ENCODE measurements around the gene SLC51B.
"Not testable (repeated sequence)": the region's sequence is repeated elsewhere in the genome, so short reads cannot be mapped to it uniquely, and the experiment has no call there.

The SLC51B gene

DNA sequence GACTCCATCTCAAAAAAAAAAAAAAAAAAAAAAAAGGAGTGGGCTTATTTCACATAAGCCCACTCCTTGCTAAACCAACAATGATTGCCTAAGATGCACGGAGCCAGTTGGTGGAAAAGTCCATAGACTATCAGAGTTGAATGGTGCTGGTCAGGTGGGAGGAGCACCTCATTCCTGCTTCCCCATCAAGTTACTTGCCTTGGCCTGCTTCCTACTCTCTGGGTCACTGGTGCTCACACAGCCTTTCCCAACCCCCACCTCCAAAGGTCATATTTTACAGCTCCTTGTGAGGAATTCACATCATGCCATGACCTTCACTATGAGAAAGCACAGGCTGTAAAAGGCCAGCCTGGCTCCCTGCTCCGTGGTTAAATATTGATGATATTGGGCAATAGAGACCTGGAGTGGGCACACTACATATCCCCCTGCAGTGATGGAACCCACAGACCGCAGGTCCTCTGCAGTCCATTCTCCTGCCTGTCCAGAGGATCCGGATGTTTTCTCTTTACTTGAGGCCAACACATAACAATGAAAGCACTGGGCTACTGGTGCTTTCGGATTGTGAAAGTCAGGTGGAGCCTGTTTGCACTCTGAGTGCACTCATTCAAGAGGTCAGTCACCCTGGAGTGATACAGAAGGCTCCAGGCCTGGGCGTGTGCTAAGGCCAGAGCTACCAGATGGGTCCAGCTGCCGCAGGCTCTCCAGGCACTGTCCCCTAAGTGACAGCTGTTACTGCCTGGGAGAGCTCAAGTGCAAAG, at the start of gene SLC51B:
SLC51B (plus strand) TSS at position 664 of the 758 bp plus-strand sequence. CDS start 4,618 bp downstream, outside the sequence.
- no peaks in the 10 kb centered on the region for H3K36me3 ChIP-seq (ENCODE audit: control insufficient read depth, insufficient read depth, low read length)
- no peak within 1 kb of the TSS for H3K9ac ChIP-seq (ENCODE audit: low read length)
- no peaks in the 10 kb centered on the region for H3K27me3 ChIP-seq (ENCODE audit: control insufficient read depth, insufficient read depth, low read length)
- H3K4me3 ChIP-seq (ENCODE audit: low read length) = peak within 1 kb of the TSS; percentile 10
- no peak within 1 kb of the TSS for H3K27ac ChIP-seq (ENCODE audit: low read depth, low read length)
- no peaks in the 10 kb centered on the region for H3K4me1 ChIP-seq (ENCODE audit: control insufficient read depth, insufficient read depth, low read length)

DNA sequence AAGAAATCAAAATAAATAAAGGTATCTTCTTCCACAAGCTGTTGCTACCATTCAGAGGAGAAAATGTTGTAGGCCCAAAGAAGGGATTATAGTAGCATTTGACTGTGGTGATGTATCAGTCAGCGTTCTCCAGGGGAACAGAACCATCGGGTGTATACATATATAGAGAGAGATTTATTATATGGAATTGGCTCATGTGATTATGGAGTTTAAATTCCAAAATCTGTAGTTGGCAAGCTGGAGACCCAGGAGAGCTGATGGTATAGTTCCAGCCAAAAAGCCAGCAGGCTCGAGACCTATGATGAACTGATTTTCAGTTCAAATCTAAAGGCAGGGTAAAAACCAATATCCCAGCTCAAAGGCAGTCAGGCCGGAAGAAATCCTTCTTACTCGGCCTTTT, 48.1 kb upstream of the SLC51B start:
- H3K4me3 ChIP-seq (ENCODE audit: low read length) = no peak overlapping the region
- no peak overlapping the region for H3K9ac ChIP-seq (ENCODE audit: low read length)
- H3K4me1 ChIP-seq (ENCODE audit: control insufficient read depth, insufficient read depth, low read length) = no peaks in the 10 kb centered on the region
- no peak overlapping the region for H3K27ac ChIP-seq (ENCODE audit: low read depth, low read length)
- H3K36me3 ChIP-seq (ENCODE audit: control insufficient read depth, insufficient read depth, low read length) = no peaks in the 10 kb centered on the region
- H3K27me3 ChIP-seq (ENCODE audit: control insufficient read depth, insufficient read depth, low read length) = no peaks in the 10 kb centered on the region

DNA sequence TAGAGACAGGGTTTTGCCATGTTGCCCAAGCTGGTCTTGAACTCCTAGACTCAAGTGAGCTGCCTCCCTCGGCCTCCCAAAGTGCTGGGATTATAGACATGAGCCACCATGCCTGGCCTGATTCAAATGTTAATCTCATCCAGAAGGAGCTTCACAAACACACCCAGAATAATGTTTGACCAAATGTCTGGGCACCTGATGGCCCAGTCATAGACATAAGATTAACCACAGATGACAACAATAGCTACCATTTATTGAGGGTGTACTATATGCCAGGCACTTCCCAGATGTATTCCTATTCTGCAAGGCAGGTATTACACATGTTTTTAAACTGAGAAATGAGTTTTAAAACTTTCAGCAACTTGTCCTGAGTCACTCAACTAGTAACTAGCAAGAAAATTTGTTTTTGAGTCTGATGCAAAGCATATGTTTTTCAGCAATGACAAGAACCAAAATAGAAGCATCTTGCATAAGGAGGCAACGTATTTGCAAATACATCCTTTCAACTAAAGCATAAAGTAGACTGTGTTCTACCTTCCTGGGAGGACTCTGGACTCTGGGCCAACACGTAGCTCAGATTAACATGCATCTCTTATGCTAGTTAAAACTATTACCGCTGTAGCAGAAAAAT, 47.3 kb upstream of the SLC51B start:
- Histone ChIP-seq H3K9ac (ENCODE audit: low read length) (no peak overlapping the region), H3K4me1 (ENCODE audit: control insufficient read depth, insufficient read depth, low read length) (no peaks in the 10 kb centered on the region), H3K27ac (ENCODE audit: low read depth, low read length) (no peak overlapping the region), H3K4me3 (ENCODE audit: low read length) (no peak overlapping the region), H3K36me3 (ENCODE audit: control insufficient read depth, insufficient read depth, low read length) (no peaks in the 10 kb centered on the region), H3K27me3 (ENCODE audit: control insufficient read depth, insufficient read depth, low read length) (no peaks in the 10 kb centered on the region)

DNA sequence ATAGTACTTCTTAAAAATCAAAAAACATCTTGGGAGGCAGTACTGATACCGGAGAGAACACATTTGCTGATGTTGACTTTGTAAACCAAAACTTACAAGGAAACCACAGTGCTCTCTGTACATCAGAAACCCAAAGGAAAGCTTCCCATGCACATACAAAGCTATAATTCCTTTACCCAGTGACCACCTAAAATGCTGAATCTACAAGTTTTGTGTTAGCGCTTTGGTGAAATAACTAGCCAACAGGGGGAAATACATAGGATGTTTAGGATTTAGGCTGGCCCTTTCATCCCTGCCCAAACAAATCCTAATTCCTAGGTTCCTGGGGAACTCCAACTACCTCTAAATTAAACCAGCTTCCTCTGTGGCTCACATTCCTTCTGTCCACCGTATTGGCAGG, 40.2 kb upstream of the SLC51B start:
- no peaks in the 10 kb centered on the region for H3K36me3 ChIP-seq (ENCODE audit: control insufficient read depth, insufficient read depth, low read length)
- no peaks in the 10 kb centered on the region for H3K4me1 ChIP-seq (ENCODE audit: control insufficient read depth, insufficient read depth, low read length)

DNA sequence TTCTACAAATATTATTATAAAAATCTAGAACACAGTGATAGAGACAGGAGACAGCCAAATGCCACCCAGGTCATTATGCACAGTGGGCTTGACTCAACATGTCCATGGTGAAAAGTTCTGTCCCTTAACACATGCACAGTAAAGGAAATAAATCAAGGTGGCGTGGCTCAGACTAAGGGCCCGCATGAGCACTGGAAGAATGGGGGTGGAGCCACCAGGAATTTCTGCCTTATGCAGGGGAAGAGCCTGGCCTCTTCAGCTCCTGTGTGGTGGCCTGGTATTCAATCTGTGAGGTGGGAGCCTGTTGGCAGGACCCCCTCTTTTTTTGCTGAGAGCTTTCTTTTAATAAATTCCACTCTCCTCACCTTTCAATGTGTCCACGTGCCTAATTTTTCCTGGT, 38.3 kb upstream of the SLC51B start:
- H3K36me3 ChIP-seq (ENCODE audit: control insufficient read depth, insufficient read depth, low read length) = no peaks in the 10 kb centered on the region
- H3K4me3 ChIP-seq (ENCODE audit: low read length) = no peak overlapping the region
- H3K27me3 ChIP-seq (ENCODE audit: control insufficient read depth, insufficient read depth, low read length) = no peaks in the 10 kb centered on the region
- no peak overlapping the region for H3K27ac ChIP-seq (ENCODE audit: low read depth, low read length)
- no peak overlapping the region for H3K9ac ChIP-seq (ENCODE audit: low read length)
- no peaks in the 10 kb centered on the region for H3K4me1 ChIP-seq (ENCODE audit: control insufficient read depth, insufficient read depth, low read length)

More for the DNA sequence above, 40.2 kb upstream of the SLC51B start:
- no peak overlapping the region for H3K4me3 ChIP-seq (ENCODE audit: low read length)
- H3K27me3 ChIP-seq (ENCODE audit: control insufficient read depth, insufficient read depth, low read length) = no peaks in the 10 kb centered on the region
- H3K27ac ChIP-seq (ENCODE audit: low read depth, low read length) = no peak overlapping the region
- no peak overlapping the region for H3K9ac ChIP-seq (ENCODE audit: low read length)

DNA sequence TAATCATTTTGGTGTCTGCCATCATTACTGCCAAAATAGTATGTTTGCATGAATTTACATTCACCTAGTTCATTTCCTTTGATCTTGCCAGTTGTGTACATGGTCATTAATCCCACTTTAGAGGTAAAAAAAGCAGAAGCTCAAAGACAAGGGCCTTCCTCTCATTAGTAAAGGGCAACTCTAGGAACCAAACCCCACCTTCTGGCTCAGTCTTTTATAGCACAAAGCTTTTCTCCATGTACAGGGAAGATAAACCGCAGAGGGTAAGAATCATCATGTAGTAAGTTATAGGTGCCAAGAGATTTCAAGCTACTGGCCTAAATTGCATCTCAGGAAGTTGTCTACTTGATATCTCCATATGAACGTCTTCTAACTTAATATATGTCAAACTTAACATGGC, 36.2 kb upstream of the SLC51B start:
- no peaks in the 10 kb centered on the region for H3K4me1 ChIP-seq (ENCODE audit: control insufficient read depth, insufficient read depth, low read length)
- no peak overlapping the region for H3K9ac ChIP-seq (ENCODE audit: low read length)
- no peak overlapping the region for H3K27ac ChIP-seq (ENCODE audit: low read depth, low read length)
- H3K36me3 ChIP-seq (ENCODE audit: control insufficient read depth, insufficient read depth, low read length) = peaks cover 2% of the 10 kb centered on the region
- H3K4me3 ChIP-seq (ENCODE audit: low read length) = no peak overlapping the region
- no peaks in the 10 kb centered on the region for H3K27me3 ChIP-seq (ENCODE audit: control insufficient read depth, insufficient read depth, low read length)

DNA sequence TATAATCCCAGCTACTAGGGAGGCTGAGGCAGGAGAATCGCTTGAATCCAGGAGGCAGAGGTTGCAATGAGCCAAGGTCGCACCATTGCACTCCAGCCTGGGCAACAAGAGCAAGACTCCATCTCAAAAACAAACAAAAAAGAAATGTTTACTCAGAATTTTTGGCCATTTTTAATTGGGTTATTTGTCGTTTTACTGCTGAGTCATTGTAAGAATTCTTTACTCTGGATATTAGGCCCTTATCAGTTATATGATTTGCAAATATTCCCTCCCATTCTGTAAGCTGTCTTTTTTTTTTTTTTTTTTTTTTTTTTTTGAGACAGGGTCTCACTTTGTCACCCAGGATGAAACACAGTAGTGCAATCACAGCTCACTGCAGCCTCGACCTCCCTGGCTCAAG, 34.0 kb upstream of the SLC51B start:
- not testable (repeated sequence) for H3K9ac ChIP-seq (ENCODE audit: low read length); H3K4me1 ChIP-seq (ENCODE audit: control insufficient read depth, insufficient read depth, low read length); H3K36me3 ChIP-seq (ENCODE audit: control insufficient read depth, insufficient read depth, low read length); H3K27ac ChIP-seq (ENCODE audit: low read depth, low read length); H3K4me3 ChIP-seq (ENCODE audit: low read length); H3K27me3 ChIP-seq (ENCODE audit: control insufficient read depth, insufficient read depth, low read length)

DNA sequence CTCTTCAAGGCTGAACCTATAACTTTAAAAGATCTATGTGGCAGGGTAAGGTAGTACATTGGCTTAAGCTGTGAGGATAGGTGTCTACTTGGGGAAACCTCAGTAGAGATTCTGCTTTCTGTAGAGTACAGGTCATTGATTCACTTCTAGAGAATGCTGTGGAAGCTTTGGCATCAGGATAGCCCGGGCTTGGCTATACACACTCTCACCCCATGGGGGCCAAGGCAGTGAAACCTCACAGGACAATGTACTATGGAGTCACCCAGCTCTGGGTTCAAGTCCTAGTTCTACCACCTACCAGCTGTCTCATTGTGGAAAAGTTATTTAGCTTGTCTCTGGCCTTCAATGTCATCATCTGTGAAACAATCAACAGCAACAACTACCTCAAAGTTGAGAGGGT, 24.8 kb upstream of the SLC51B start:
- no peak overlapping the region for H3K27ac ChIP-seq (ENCODE audit: low read depth, low read length)
- H3K9ac ChIP-seq (ENCODE audit: low read length) = no peak overlapping the region
- no peaks in the 10 kb centered on the region for H3K4me1 ChIP-seq (ENCODE audit: control insufficient read depth, insufficient read depth, low read length)
- no peaks in the 10 kb centered on the region for H3K27me3 ChIP-seq (ENCODE audit: control insufficient read depth, insufficient read depth, low read length)
- H3K36me3 ChIP-seq (ENCODE audit: control insufficient read depth, insufficient read depth, low read length) = peaks cover 12% of the 10 kb centered on the region
- no peak overlapping the region for H3K4me3 ChIP-seq (ENCODE audit: low read length)

DNA sequence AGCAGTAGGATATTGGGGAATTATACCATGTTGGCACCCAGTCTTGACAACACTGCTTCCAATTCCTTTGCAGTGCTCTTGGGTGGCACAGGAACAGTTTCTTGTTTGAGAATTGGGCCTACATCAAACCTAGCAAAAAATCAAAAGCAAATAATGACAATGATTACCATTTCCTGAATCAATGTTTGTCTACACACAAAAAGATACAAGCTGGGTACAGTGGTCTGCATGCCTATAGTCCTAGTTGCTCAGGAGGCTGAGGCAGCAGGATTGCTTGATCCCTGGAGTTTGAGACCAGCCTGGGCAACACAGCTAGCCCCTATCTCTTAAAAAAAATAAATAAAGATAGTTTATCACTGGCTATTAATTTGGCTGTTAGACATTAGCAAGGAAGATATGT, 23.7 kb upstream of the SLC51B start:
- H3K4me3 ChIP-seq (ENCODE audit: low read length) = no peak overlapping the region
- H3K36me3 ChIP-seq (ENCODE audit: control insufficient read depth, insufficient read depth, low read length) = peaks cover 12% of the 10 kb centered on the region
- H3K27ac ChIP-seq (ENCODE audit: low read depth, low read length) = no peak overlapping the region
- H3K27me3 ChIP-seq (ENCODE audit: control insufficient read depth, insufficient read depth, low read length) = no peaks in the 10 kb centered on the region
- H3K4me1 ChIP-seq (ENCODE audit: control insufficient read depth, insufficient read depth, low read length) = no peaks in the 10 kb centered on the region
- H3K9ac ChIP-seq (ENCODE audit: low read length) = no peak overlapping the region

DNA sequence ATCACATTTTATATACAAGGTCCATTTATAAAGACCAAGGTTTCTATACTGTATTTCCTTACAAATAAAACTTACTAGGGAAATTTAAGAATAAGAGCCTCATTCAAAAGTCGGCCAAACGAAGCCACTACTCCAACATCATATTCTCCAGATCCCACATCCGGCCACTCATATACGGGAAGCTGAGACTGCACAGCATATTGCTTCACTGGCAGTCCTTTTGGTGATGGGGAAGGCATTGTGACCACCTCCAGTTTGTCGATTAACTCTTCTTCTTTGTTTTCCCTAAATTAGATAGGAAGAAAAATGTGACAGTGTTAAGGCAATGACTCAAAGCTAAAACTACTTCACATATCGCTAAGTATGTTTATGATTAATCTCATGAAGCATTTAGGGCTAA, 18.4 kb upstream of the SLC51B start:
- H3K4me3 ChIP-seq (ENCODE audit: low read length) = no peak overlapping the region
- H3K4me1 ChIP-seq (ENCODE audit: control insufficient read depth, insufficient read depth, low read length) = no peaks in the 10 kb centered on the region
- H3K27me3 ChIP-seq (ENCODE audit: control insufficient read depth, insufficient read depth, low read length) = no peaks in the 10 kb centered on the region
- peaks cover 3% of the 10 kb centered on the region for H3K36me3 ChIP-seq (ENCODE audit: control insufficient read depth, insufficient read depth, low read length)
- H3K27ac ChIP-seq (ENCODE audit: low read depth, low read length) = no peak overlapping the region
- no peak overlapping the region for H3K9ac ChIP-seq (ENCODE audit: low read length)

DNA sequence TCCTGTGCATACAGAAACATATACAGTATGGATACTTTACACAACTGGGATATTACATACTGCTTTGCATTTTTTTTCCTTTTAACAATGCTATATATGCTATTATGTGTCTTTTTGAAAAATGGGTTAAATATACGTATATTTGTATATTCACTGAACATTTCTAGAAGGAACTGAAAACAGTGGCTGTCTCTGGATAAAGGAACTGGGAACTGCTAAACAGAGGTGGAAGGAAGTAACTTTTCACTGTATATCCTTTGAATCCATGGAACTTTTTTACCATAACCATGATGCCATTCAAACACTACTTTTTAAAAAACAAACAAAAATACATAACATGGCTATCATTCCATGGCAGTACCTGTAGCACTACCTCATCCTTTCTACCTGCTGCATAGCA, 17.6 kb upstream of the SLC51B start:
- H3K4me1 ChIP-seq (ENCODE audit: control insufficient read depth, insufficient read depth, low read length) = no peaks in the 10 kb centered on the region
- no peak overlapping the region for H3K9ac ChIP-seq (ENCODE audit: low read length)
- H3K4me3 ChIP-seq (ENCODE audit: low read length) = no peak overlapping the region
- H3K27ac ChIP-seq (ENCODE audit: low read depth, low read length) = no peak overlapping the region
- H3K36me3 ChIP-seq (ENCODE audit: control insufficient read depth, insufficient read depth, low read length) = peaks cover 3% of the 10 kb centered on the region
- H3K27me3 ChIP-seq (ENCODE audit: control insufficient read depth, insufficient read depth, low read length) = no peaks in the 10 kb centered on the region

DNA sequence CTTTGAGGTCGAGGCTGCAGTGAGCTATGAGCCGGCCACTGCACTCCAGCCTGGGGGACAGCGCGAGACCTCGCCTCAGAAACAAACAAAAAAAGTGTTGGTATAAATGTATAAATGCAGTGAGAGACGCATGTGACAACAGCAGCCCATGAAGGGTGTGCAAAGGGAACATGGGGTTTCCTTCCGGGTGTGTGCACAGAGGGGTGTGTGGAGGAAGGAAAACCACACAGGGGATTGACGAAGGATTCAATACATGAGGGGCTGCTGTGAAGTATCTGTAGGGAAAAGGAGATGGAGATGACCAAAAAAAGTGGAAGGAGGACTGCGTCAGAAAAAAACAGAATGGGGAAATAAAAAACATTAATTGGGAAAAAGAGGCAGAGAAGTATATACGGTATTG, 16.8 kb upstream of the SLC51B start:
- H3K27ac ChIP-seq (ENCODE audit: low read depth, low read length) = no peak overlapping the region
- H3K9ac ChIP-seq (ENCODE audit: low read length) = no peak overlapping the region
- no peaks in the 10 kb centered on the region for H3K4me1 ChIP-seq (ENCODE audit: control insufficient read depth, insufficient read depth, low read length)
- no peaks in the 10 kb centered on the region for H3K27me3 ChIP-seq (ENCODE audit: control insufficient read depth, insufficient read depth, low read length)
- peaks cover 3% of the 10 kb centered on the region for H3K36me3 ChIP-seq (ENCODE audit: control insufficient read depth, insufficient read depth, low read length)
- H3K4me3 ChIP-seq (ENCODE audit: low read length) = peak overlapping the region; percentile 54

All from rectal smooth muscle tissue (tissue), 1 donor.